Retinal pigment epithelial cell (primary cell): ENCODE measurements around the gene SNX22.

Experiments
- DNase-seq: peaks from one replicate; pipeline ENCODE4 v3.0.0-alpha.2; 2010; ENCODE audit warnings: low read depth
- H3K4me3 ChIP-seq: 2 replicates; pipeline ENCODE4 v1.5.1; 2011; ENCODE audit warnings: mild to moderate bottlenecking, low read length, control low read depth, moderate library complexity
- CTCF ChIP-seq: conservative IDR thresholded peaks from 2 replicates; pipeline ENCODE4 v1.5.1; 2011; ENCODE audit warnings: low read depth, low read length, control low read depth, inconsistent platforms

Gene SNX22

GRCh38 chr15:64163659-64164362 is 12.3 kb downstream of the SNX22 start:
- DNase-seq = no peak
- TF ChIP-seq CTCF = no peak

GRCh38 chr15:64164436-64164835 is 12.9 kb downstream of the SNX22 start:
- no peak for DNase-seq
- no peak for TF ChIP-seq CTCF
- H3K4me3 ChIP-seq = no peak overlapping the region

More at GRCh38 chr15:64163659-64164362, 12.3 kb downstream of the SNX22 start:
- H3K4me3 ChIP-seq = peak overlapping the region; percentile 38

- no peak overlapping the region for H3K4me3 ChIP-seq
- no peak for TF ChIP-seq CTCF
- DNase-seq = no peak
Measured at GRCh38 chr15:64166102-64166890, 14.8 kb downstream of the SNX22 start.

GRCh38 chr15:64180235-64180824 is 28.8 kb downstream of the SNX22 start:
- DNase-seq = no peak
- H3K4me3 ChIP-seq = no peak overlapping the region
- TF ChIP-seq CTCF = no peak

- DNase-seq = no peak
- TF ChIP-seq CTCF = no peak
- H3K4me3 ChIP-seq = no peak overlapping the region
Measured at GRCh38 chr15:64182859-64183370, 31.4 kb downstream of the SNX22 start.

- no peak for DNase-seq
- TF ChIP-seq CTCF = no peak
- no peak overlapping the region for H3K4me3 ChIP-seq
Measured at GRCh38 chr15:64185146-64185911, 33.8 kb downstream of the SNX22 start.
